GM19397 (cell line): Measurements from ENCODE around the gene ARHGEF18.
"Not testable (repeated sequence)": the region's sequence is repeated elsewhere in the genome, so short reads cannot be mapped to it uniquely, and the experiment has no call there.

Experiments used
- ATAC-seq: cut with Tn5 transposase; IDR thresholded peaks from one replicate; pipeline ENCODE4 v1.9.1; 2021; ENCODE audit warnings: mild to moderate bottlenecking, moderate library complexity; ENCODE audit not compliant: unreplicated experiment

Gene ARHGEF18

GRCh38 chr19:7346997-7347396, 1.7 kb upstream of the ARHGEF18 start:
- ATAC-seq, result not testable (repeated sequence)

DNA sequence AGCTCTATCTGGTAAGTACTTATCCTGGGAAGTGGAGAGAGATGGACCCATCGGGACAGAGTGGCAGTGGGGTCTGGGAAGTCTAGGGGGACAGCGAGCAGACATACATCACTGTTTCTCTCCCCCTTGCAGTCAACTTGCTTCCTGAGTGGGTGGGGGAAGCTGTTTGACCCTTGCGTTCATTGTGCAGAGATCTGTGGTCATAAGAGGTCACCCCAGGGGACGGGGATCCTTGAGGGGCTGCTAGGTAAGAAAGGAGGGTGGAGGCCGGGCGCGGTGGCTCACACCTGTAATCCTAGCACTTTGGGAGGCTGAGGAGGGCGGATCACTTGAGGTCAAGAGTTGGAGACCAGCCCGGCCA, 474 bp downstream of the ARHGEF18 start:
- no peak for ATAC-seq

DNA sequence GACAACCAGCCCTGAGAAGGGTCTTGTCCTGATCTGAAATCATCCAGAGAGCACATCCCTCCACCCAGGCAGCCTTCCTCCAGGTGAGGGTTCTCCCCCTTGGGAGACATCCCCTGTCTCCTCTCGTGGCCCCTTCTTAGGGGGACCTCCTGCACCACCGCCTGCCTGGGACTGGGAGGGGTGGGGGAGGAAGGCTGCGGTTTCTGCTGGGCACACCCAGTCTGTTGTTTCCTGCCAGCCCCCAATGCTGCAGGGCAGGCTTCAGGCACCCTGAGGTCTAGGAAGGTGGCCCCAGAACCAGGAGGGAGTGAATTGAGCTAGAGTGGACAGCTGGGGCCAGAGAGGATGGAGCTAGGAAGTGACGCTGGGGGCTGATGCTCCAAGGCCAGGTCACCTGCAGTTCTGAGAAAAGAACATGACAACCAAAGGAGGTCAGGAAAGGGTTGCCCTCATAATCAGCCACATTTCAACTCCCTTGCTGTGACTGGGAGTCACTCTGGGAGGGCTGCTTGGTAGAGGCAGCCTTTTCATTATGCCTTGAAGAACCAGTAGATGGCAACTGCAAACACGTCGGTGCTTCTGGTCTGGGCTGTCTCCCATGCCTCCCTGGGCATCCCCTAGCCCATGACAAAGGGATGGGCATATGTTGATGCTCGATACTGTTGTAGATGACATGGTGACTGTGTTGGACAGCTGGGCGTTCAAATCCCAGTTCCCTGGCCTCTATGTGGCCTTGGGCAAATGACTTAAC, 1.4 kb downstream of the ARHGEF18 start:
- ATAC-seq, result no peak

DNA sequence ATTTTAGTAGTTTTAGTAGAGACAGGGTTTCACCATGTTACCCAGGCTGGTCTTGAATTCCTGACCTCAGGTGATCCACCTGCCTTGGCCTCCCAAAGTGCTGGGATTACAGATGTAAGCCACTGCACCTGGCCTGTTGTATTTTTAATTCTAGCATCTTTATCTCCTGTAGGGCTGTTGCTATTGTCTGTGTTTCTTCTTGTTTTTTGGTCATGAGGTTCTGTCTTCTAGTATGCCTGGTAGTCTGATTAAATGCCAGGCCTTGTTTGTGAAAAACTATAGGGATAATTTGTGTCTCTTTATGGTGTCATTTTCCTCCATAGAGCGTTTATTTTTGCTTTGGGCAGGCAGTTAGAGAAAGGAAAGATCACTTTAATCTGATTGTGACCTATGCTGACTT, 3.1 kb downstream of the ARHGEF18 start:
- no peak for ATAC-seq

DNA sequence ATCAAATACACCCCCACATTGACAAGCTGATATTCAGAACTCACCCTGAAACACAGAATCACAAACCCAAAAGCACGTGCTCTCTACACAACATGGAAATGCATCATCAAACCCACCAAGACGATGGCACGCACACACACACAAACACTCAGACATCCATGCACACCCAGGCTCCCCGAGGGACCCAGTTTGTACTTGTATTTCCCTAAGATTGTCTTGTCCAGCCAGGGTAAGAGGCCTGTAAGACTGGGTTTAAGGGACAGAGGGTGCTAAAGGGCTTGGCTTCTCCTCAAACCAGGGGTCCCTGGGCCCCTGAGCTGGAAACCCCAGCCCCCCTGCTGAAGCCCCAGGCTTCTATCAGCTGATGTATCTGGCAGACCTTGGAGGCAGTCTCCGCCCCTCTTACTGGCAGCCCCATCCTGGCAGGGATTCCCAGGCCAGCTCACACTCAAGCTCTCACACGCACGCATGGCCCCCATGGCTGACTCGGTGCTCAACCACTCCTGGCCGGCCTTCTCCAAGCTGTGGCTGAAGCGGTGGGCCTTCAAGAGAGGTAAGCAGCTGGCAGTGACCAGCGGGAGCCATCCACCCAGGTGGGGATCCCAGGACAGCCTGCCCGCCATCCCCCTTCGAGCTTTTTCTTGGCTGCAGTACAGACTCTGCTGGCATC, 6.5 kb downstream of the ARHGEF18 start:
- no peak for ATAC-seq

- no peak for ATAC-seq
Observed at GRCh38 chr19:7355871-7356270, 7.1 kb downstream of the ARHGEF18 start.

GRCh38 chr19:7356899-7357627, 8.3 kb downstream of the ARHGEF18 start:
- ATAC-seq, result no peak

DNA sequence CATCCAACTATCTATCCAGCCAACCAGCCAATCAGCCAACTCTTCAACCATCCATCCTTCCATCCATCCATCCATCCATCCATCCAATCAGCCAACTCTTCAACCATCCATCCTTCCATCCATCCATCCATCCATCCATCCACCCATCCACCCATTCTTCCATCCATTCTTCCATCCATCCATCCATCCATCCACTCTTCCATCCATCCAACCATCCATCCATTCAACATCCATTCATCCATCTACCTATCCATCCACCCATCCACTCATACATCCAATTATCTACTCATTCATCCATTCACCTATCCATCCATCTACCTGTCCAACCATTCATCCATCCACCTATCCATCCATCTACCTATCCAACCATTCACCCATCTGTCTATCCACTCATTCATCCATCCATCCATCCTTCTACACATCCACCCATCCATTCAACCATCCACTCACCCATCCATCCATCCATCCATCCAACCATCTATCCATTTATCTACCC, 9.4 kb downstream of the ARHGEF18 start:
- ATAC-seq, result no peak

GRCh38 chr19:7360393-7360984, 11.8 kb downstream of the ARHGEF18 start:
- no peak for ATAC-seq

- no peak for ATAC-seq
Observed at GRCh38 chr19:7363225-7363624, 14.5 kb downstream of the ARHGEF18 start.

- ATAC-seq, result no peak
Observed at GRCh38 chr19:7366701-7367420, 18.1 kb downstream of the ARHGEF18 start.

DNA sequence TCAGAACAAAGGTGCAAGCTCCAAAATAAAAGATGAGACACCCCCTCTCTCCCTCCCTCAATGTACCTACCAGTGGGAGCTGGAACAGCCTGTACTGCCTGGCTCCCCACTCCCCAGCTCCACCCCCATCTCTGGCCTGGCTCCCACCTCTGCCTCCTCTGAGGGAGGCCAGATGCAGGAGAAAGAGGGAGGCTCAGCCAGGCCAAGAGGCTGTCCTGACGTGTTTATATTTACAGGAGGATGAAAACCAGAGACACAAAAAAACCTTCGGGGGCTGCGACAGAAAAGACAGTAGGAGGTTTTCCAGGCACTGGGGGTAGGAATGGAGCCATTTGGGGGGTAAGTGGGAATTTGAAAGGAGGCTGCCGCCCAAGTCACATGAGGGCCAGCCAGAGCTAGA, 19.7 kb downstream of the ARHGEF18 start:
- ATAC-seq, result no peak

- not testable (repeated sequence) for ATAC-seq
Observed at GRCh38 chr19:7368866-7369265, 20.1 kb downstream of the ARHGEF18 start.

DNA sequence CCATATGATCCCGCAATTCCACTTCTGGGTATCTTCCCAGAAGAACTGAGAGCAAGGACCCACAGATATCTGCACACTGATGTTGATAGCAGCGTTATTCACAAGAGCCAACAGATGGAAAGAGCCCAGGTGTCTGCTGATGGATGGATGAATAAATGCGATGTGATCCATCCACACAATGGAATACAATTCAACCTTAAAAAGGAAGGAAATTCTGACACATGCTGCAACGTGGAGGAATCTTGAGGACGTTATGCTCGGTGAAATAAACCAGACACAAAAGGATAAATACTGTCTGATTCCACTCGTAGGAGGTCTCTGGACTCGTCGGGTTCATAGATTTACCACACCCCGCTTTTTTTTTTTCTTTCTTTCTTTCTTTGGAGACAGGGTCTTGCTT, 21.8 kb downstream of the ARHGEF18 start:
- no peak for ATAC-seq

GRCh38 chr19:7371001-7371400, 22.3 kb downstream of the ARHGEF18 start:
- ATAC-seq, result no peak

- no peak for ATAC-seq
Observed at GRCh38 chr19:7372810-7373209, 24.1 kb downstream of the ARHGEF18 start.

DNA sequence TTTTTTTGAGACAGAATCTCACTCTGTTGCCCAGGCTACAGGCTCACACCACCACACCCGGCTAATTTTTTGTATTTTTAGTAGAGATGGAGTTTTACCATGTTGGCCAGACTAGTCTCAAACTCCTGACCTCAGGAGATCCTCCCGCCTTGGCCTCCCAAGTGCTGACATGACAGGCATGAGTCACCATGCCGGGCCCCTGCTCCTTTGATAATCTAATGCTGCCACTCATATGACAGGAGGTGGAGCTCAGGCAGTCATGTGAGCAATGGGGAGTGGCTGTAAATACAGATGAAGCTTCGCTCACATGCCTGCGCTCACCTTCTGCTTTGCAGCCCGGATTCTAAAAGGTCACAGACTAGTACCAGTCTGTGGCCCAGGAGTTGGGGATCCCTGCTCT, 25.1 kb downstream of the ARHGEF18 start:
- no peak for ATAC-seq

GRCh38 chr19:7376151-7376852, 27.6 kb downstream of the ARHGEF18 start:
- ATAC-seq, result no peak

DNA sequence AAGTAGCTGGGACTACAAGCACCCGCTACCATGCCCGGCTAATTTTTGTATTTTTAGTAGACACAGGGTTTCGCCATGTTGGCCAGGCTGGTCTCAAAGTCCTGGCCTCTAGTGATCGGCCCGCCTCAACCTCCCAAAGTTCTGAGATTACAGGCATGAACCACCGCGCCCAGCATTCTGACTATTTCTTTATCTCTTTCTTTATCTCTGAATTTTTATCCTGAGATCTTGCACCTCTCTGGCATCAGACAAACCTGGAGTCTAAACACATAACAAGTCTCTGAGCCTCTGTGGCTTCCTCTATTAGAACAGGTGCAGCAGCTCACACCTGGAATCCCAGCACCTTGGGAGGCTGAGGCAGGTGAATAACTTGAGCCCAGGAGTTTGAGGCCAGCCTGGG, 28.5 kb downstream of the ARHGEF18 start:
- ATAC-seq, result no peak

DNA sequence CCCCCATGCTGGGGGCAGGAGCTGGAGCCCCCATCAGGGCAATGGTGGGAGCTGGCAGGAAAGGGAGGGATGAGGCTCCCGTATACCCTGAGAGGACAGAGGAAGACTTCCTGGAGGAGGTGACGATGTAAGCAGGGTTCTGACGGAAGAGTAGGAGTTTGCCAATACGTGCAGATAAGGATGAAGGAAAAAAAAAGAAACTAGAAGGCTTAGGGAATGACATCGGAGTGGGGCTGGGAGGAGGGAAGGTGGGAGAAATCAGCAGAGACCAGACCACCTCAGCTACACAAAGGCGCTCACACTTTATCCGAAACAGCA, 32.3 kb downstream of the ARHGEF18 start:
- ATAC-seq, result no peak
